A204.1 (cell line): Measurements from ENCODE around the gene MARCHF10.

ENCODE experiments used
- FAIRE-seq: peaks from 2 replicates; lab custom pipeline; 2012; peaks lifted over from hg19 to GRCh38; lab: Jason Lieb, UNC

Gene MARCHF10

GRCh38 chr17:62675701-62676100, 132.4 kb downstream of the MARCHF10 start:
- no peak for FAIRE-seq

GRCh38 chr17:62675260-62675659, 132.9 kb downstream of the MARCHF10 start:
- FAIRE-seq, result no peak

- FAIRE-seq, result no peak
Measured at GRCh38 chr17:62674841-62675240, 133.3 kb downstream of the MARCHF10 start.

GRCh38 chr17:62674363-62674739, 133.8 kb downstream of the MARCHF10 start:
- no peak for FAIRE-seq

- no peak for FAIRE-seq
Measured at GRCh38 chr17:62673614-62674362, 134.3 kb downstream of the MARCHF10 start.

GRCh38 chr17:62672957-62673356, 135.2 kb downstream of the MARCHF10 start:
- FAIRE-seq, result no peak

GRCh38 chr17:62671553-62671952, 136.6 kb downstream of the MARCHF10 start:
- FAIRE-seq, result no peak

- FAIRE-seq, result no peak
Measured at GRCh38 chr17:62670202-62670821, 137.8 kb downstream of the MARCHF10 start.

GRCh38 chr17:62668091-62668804, 139.9 kb downstream of the MARCHF10 start:
- no peak for FAIRE-seq

- no peak for FAIRE-seq
Measured at GRCh38 chr17:62666801-62667591, 141.1 kb downstream of the MARCHF10 start.

GRCh38 chr17:62666061-62666800, 141.9 kb downstream of the MARCHF10 start:
- no peak for FAIRE-seq

- FAIRE-seq, result no peak
Measured at GRCh38 chr17:62665599-62665998, 142.5 kb downstream of the MARCHF10 start.

- no peak for FAIRE-seq
Measured at GRCh38 chr17:62664336-62665120, 143.6 kb downstream of the MARCHF10 start.

GRCh38 chr17:62663304-62663703, 144.8 kb downstream of the MARCHF10 start:
- FAIRE-seq, result no peak

- FAIRE-seq, result no peak
Measured at GRCh38 chr17:62662855-62663254, 145.3 kb downstream of the MARCHF10 start.

- FAIRE-seq, result no peak
Measured at GRCh38 chr17:62661337-62661736, 146.8 kb downstream of the MARCHF10 start.

- no peak for FAIRE-seq
Measured at GRCh38 chr17:62660629-62661118, 147.4 kb downstream of the MARCHF10 start.

GRCh38 chr17:62658136-62658920, 149.8 kb downstream of the MARCHF10 start:
- no peak for FAIRE-seq

- FAIRE-seq, result no peak
Measured at GRCh38 chr17:62657690-62658089, 150.4 kb downstream of the MARCHF10 start.

- FAIRE-seq, result no peak
Measured at GRCh38 chr17:62657145-62657665, 150.9 kb downstream of the MARCHF10 start.
